ENCODE measurements around the gene MLPH. TPM values are rescaled to one million over a fixed set of nuclear protein-coding genes. Genes with fewer than 3 reads are reported as not detected.

MLPH gene
- total and polyA plus RNA-seq, 2 of the 13 experiments (the other 11 are each of a cell fraction or from before 2014, with no cell fraction given): 0.12 TPM; not detected in 1

GRCh38 chr2:237551071-237551574 lies 64.1 kb downstream of the MLPH start (continued):
- TF ChIP-seq DNMT1 (CRISPR knock-in tag; IDR thresholded peaks at IDR 0.05) (no peak), ZNF274 (CRISPR knock-in tag; IDR thresholded peaks at IDR 0.05) (no peak), ADNP (CRISPR knock-in tag; IDR thresholded peaks at IDR 0.05) (no peak), HNRNPK (IDR thresholded peaks at IDR 0.05; ENCODE audit: low read depth, low read length, poor library complexity, severe bottlenecking) (no peak), ZFP37 (CRISPR knock-in tag; IDR thresholded peaks at IDR 0.05; ENCODE audit: borderline replicate concordance) (peak; percentile 78; the same call in 1 of the 2 replicates), ZBTB43 (CRISPR knock-in tag; conservative IDR thresholded peaks at IDR 0.05) (no peak), ZFP36 (IDR thresholded peaks at IDR 0.05; ENCODE audit: borderline replicate concordance, low read depth, low read length, partially characterized antibody) (no peak), ZNF883 (CRISPR knock-in tag; IDR thresholded peaks at IDR 0.05; ENCODE audit: not compliant biosample characterization) (no peak), MAFK (conservative IDR thresholded peaks at IDR 0.05 in 1 of 2, IDR thresholded peaks at IDR 0.05 in 1 of 2; ENCODE audit: low read length in 2 of 2) (no peak), ARID2 (CRISPR knock-in tag; IDR thresholded peaks at IDR 0.05; ENCODE audit: borderline replicate concordance) (no peak), ZFX (CRISPR knock-in tag; IDR thresholded peaks at IDR 0.05; ENCODE audit: low read depth) (peak; percentile 61; the same call in 1 of the 2 replicates), ZNF576 (CRISPR knock-in tag; IDR thresholded peaks at IDR 0.05) (no peak)
- TF ChIP-seq, protein P1, sequence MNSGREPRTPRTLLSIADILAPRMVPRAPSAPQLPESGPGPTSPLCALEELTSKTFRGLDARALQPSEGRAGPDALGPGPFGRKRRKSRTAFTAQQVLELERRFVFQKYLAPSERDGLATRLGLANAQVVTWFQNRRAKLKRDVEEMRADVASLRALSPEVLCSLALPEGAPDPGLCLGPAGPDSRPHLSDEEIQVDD (CRISPR knock-in tag; IDR thresholded peaks at IDR 0.05; ENCODE audit: borderline replicate concordance): 0 out of 2 replicates have a peak, but pooled peaks have one; percentile 54
- TF ChIP-seq, protein P2, sequence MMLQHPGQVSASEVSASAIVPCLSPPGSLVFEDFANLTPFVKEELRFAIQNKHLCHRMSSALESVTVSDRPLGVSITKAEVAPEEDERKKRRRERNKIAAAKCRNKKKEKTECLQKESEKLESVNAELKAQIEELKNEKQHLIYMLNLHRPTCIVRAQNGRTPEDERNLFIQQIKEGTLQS (CRISPR knock-in tag; IDR thresholded peaks at IDR 0.05): no peak
- TF ChIP-seq, protein P3, sequence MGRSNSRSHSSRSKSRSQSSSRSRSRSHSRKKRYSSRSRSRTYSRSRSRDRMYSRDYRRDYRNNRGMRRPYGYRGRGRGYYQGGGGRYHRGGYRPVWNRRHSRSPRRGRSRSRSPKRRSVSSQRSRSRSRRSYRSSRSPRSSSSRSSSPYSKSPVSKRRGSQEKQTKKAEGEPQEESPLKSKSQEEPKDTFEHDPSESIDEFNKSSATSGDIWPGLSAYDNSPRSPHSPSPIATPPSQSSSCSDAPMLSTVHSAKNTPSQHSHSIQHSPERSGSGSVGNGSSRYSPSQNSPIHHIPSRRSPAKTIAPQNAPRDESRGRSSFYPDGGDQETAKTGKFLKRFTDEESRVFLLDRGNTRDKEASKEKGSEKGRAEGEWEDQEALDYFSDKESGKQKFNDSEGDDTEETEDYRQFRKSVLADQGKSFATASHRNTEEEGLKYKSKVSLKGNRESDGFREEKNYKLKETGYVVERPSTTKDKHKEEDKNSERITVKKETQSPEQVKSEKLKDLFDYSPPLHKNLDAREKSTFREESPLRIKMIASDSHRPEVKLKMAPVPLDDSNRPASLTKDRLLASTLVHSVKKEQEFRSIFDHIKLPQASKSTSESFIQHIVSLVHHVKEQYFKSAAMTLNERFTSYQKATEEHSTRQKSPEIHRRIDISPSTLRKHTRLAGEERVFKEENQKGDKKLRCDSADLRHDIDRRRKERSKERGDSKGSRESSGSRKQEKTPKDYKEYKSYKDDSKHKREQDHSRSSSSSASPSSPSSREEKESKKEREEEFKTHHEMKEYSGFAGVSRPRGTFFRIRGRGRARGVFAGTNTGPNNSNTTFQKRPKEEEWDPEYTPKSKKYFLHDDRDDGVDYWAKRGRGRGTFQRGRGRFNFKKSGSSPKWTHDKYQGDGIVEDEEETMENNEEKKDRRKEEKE (IDR thresholded peaks at IDR 0.05): no peak
- TF ChIP-seq, protein P4, sequence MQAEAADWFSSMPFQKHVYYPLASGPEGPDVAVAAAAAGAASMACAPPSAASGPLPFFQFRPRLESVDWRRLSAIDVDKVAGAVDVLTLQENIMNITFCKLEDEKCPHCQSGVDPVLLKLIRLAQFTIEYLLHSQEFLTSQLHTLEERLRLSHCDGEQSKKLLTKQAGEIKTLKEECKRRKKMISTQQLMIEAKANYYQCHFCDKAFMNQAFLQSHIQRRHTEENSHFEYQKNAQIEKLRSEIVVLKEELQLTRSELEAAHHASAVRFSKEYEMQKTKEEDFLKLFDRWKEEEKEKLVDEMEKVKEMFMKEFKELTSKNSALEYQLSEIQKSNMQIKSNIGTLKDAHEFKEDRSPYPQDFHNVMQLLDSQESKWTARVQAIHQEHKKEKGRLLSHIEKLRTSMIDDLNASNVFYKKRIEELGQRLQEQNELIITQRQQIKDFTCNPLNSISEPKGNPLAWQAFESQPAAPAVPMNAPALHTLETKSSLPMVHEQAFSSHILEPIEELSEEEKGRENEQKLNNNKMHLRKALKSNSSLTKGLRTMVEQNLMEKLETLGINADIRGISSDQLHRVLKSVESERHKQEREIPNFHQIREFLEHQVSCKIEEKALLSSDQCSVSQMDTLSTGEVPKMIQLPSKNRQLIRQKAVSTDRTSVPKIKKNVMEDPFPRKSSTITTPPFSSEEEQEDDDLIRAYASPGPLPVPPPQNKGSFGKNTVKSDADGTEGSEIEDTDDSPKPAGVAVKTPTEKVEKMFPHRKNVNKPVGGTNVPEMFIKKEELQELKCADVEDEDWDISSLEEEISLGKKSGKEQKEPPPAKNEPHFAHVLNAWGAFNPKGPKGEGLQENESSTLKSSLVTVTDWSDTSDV (CRISPR knock-in tag; IDR thresholded peaks at IDR 0.05): no peak
- TF ChIP-seq, protein P5, sequence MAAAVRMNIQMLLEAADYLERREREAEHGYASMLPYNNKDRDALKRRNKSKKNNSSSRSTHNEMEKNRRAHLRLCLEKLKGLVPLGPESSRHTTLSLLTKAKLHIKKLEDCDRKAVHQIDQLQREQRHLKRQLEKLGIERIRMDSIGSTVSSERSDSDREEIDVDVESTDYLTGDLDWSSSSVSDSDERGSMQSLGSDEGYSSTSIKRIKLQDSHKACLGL (CRISPR knock-in tag; IDR thresholded peaks at IDR 0.05): peak; percentile 36; the same call in 1 of the 2 replicates
- TF ChIP-seq, protein P6, sequence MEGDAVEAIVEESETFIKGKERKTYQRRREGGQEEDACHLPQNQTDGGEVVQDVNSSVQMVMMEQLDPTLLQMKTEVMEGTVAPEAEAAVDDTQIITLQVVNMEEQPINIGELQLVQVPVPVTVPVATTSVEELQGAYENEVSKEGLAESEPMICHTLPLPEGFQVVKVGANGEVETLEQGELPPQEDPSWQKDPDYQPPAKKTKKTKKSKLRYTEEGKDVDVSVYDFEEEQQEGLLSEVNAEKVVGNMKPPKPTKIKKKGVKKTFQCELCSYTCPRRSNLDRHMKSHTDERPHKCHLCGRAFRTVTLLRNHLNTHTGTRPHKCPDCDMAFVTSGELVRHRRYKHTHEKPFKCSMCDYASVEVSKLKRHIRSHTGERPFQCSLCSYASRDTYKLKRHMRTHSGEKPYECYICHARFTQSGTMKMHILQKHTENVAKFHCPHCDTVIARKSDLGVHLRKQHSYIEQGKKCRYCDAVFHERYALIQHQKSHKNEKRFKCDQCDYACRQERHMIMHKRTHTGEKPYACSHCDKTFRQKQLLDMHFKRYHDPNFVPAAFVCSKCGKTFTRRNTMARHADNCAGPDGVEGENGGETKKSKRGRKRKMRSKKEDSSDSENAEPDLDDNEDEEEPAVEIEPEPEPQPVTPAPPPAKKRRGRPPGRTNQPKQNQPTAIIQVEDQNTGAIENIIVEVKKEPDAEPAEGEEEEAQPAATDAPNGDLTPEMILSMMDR (CRISPR knock-in tag; IDR thresholded peaks at IDR 0.05): no peak
